GM18861 (cell line): ENCODE data around the gene BACH2.

Experiments used
- ATAC-seq: cut with Tn5 transposase; IDR thresholded peaks from one replicate; pipeline ENCODE4 v1.9.1; 2021; ENCODE audit not compliant: unreplicated experiment

Gene BACH2

DNA sequence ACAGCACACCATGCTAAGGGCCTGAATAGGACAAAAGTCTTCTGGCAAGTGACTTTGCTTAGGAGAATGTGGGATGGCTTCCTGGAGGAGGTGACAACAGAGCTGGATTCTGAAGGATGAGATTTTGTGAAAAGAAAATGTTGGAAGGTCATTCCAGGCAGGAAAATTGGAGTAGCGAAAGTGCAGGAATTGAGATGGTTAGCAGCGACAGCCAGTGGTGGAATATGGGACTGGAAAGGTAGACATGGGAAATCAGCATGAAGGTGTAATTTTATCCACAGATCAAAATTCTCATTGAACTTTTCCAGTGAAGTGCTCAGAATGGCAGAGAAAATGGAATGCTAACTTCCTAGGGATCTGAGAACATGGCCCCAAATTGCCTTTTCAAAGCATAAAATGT lies 5.7 kb upstream of the BACH2 start:
- no peak for ATAC-seq

DNA sequence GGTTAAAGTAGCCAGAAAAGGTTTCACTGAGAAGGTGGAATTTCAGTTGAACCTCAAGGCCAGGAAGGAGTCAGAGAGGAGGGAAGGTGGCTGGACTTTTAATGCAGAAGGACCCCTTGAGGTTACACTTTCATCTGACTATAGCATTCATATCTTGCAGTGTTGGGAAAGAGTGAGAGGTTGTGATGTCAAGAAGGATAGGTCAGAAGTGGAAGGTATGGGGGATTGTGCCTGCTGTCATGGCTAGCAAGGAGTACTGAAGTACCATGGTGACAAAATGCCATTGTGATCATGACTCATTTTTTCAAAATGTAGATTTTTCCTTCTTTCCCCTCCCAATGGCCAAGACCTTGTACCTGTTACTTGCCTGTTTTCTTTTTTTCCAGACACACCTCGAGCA lies 5.2 kb upstream of the BACH2 start:
- no peak for ATAC-seq

- no peak for ATAC-seq
Observed at GRCh38 chr6:90298459-90299053, 1.9 kb upstream of the BACH2 start.

DNA sequence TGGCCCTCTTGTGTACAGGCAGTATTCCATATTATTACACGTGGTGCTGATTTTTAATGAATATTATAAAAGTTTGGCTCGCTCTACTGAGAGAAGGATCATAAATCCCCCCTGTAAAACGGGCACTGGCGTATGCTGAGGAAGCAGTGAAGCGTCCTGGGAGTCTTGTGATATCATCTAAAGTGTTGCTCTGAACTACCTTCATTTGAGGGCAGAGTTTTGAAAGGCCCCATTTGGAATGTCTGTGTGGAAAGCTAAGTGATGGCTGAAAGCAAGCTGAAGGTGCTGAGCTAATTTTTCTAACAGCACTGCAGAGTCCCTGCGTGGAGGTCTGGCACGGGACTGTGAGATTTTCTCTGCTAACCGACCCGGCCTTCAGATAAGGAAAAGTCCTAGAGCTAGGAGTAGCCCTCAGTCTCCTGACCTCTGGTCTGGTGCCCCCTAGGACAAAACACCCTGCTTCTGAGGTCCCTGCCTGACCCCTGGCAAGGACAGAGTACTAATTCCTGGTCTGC lies 1.3 kb upstream of the BACH2 start:
- no peak for ATAC-seq

GRCh38 chr6:90297115-90297866 lies 648 bp upstream of the BACH2 start:
- no peak for ATAC-seq

DNA sequence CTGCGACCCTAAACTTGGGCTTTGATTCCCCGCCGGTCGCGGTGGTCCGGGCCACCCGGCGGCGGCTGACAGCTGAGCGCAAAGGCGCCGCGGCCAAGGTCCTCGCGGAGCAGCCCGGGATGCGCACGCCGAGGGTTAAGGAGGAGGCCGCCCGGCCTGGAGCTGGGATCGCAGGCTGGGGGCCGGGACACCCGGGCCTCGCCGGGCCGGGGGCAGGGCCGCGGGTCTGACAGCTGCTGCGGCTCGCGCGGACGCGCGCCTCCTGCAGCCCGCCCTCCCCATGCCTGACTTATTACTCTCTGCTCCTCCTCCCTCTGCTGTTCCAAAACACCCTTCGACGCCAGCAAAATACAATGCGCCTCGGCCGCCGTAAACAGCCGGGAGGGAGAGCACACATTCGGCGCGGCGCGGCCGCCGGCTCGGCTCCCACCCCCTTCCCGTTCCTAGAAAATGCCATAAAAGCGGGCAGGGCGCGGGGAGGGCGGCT lies 746 bp downstream of the BACH2 start:
- peak; percentile 48 for ATAC-seq

- no peak for ATAC-seq
Observed at GRCh38 chr6:90294989-90295853, 1.4 kb downstream of the BACH2 start.

DNA sequence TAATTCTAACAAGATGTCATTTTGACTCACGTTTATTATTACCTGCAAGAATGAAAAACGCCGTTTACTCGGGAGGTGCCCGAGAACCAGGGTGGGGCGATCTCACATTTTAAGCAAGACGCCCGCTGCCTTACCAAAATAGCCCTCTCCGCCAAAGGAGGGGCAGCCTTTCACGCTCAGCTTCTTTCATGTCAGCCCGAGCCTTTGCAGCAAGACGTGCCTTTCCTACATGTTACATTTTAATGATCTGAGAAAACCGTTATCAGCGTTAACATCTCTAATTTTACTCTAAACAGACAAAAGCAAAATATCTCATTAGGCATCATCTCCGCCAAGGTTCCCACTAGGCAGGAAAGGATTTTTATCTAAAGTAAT lies 2.0 kb downstream of the BACH2 start:
- ATAC-seq, result no peak

DNA sequence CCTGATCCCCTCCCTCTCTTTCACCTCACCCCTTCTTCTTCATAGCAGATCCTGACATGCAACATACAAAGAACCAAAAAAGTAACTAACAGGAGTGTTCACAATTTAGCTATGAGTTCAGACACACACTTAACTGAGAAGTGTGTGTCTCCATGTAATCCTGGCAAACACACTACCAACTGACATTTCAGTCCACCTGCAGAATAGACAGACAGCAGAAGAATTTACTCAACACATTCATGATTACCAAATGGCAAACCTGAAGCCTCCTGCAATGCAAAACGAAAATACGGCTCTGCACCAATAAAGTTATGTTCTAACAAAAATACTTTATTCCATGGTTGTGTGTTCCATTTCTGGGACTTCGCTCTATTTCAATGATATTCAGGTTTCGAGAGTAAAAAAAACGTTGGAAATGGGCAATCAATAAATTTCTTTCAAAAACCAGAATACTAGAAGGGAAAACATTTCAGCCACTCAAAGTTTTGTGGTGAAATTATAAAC lies 2.6 kb downstream of the BACH2 start:
- ATAC-seq, result no peak

GRCh38 chr6:90293319-90293953 lies 3.2 kb downstream of the BACH2 start:
- no peak for ATAC-seq

GRCh38 chr6:90291565-90291964 lies 5.1 kb downstream of the BACH2 start:
- ATAC-seq, result no peak

GRCh38 chr6:90290811-90291420 lies 5.7 kb downstream of the BACH2 start:
- no peak for ATAC-seq

DNA sequence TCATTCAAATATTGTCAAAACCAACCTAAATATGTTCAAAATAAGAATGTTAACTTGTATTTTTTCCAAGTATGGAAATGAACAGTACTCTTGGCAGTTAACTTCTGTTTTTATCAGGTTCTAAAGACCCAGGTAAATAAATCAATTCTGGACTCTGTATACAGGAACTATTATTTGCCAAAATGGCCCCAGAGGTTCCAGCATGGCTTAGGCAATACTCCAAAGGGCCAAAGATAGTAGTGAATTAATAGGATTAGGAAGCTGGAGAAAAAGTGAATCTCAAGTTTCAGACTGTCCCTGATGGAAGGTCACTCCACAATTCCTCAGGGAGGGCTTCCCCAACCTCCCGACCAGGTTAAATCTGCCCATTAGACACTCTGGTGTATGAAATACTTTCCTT lies 6.7 kb downstream of the BACH2 start:
- no peak for ATAC-seq

GRCh38 chr6:90288404-90288803 lies 8.2 kb downstream of the BACH2 start:
- no peak for ATAC-seq

- ATAC-seq, result no peak
Observed at GRCh38 chr6:90286884-90287488, 9.7 kb downstream of the BACH2 start.

DNA sequence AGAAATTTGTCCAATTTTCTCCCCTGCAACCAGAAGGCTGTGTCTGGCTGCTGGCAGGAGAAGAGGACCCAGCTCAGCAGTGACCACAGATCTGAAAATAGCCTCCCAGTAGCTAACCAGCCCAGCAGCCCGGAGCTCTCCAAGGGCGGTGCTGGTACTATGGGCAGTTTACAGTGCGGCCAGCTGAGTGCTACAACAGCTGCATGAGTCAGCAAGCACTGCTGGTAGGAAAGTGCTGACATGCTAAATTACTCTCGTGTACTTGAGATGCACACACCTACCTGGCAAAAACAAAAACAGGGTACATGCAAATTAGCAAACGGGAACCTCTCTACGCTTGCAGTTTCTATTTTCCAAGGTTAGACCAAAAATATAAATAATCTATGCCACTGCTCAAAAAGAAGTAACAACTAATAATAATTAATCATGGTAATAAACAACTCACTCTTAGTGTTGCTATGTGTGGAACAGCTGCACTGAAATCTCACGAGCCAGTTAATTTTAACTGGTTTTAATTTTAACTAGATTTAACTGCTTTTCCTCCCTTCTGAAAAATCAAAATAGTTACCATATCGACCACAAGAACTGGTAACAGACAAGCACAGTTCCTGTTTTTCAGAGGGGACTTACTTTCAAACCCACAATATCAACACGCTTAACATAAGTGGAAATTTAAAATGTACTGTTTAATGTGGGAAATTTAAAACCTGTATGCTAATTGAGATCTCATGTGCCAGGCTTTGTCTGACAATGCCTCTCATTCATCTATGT lies 10.8 kb downstream of the BACH2 start:
- peak; percentile 71 for ATAC-seq

DNA sequence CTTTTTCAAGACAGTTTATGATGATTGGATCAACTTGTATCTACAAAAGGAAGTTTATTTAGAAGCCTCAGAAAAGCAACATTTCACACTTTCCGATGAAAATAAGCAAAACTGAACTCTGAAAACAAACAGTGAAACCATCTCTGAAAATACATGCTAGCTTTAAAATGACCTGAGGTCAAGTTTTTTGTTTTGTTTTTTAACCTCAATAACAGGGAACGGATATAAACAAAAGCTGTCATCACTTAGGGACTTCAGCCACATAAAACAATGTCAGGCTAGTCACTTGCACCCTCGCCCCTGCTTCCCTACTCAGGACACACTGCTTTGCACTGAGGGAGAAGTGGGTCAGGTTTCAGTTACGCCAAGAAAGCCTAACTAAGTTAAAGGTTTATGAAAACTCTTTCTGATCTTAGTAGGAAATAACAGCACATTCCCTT lies 11.6 kb downstream of the BACH2 start:
- ATAC-seq, result peak; percentile 13

GRCh38 chr6:90284236-90285041 lies 12.2 kb downstream of the BACH2 start:
- ATAC-seq, result peak; percentile 71
